Measurements from ENCODE around the gene ANTXR2. TPM values are rescaled to one million over a fixed set of nuclear protein-coding genes. Genes with fewer than 3 reads are reported as not detected.

The ANTXR2 gene
- total RNA-seq, 2 experiments from 2014 or later = 10.5 to 11.1 TPM

DNA sequence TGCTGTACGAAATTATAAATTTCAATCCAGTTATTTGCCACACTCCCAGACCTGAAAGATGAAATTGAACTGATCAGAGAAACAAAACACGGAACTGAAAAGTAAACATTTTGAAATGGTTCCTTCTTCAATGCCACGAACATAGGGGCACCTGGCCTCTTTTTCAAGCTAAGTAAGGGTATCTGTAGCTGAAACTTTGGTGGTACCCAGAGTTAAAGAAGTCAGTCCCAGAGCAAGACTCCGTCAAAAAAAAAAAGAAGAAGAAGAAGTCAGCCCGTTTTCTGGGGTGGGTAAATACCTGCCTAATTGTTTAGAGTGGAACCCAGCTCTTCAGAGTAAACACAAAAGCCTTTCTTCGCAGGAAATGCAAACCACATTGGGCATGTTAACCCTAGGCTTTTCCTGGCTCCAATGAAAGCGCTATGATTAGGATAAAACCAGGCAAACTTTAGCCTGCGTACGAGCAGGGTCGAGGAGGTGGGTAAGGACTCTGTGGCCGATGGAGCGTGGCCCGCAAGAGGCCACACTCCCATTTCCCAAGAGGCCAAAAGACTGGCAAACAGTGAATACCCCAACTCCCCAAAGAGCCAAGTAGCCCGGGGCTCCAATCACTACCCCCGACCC, 1.3 kb downstream of the ANTXR2 start:
- ChIA-PET POLR2A (interaction anchor here (1.0 to 1.5 kb wide), 2 partner anchors 47 to 83 kb away, joined by 3 read pairs; no protein-coding TSS in a partner anchor), CTCF (interaction anchor here (1.3 to 2.8 kb wide), 2 partner anchors 24 to 112 kb away, joined by 4 to 17 read pairs; no protein-coding TSS in a partner anchor)

DNA sequence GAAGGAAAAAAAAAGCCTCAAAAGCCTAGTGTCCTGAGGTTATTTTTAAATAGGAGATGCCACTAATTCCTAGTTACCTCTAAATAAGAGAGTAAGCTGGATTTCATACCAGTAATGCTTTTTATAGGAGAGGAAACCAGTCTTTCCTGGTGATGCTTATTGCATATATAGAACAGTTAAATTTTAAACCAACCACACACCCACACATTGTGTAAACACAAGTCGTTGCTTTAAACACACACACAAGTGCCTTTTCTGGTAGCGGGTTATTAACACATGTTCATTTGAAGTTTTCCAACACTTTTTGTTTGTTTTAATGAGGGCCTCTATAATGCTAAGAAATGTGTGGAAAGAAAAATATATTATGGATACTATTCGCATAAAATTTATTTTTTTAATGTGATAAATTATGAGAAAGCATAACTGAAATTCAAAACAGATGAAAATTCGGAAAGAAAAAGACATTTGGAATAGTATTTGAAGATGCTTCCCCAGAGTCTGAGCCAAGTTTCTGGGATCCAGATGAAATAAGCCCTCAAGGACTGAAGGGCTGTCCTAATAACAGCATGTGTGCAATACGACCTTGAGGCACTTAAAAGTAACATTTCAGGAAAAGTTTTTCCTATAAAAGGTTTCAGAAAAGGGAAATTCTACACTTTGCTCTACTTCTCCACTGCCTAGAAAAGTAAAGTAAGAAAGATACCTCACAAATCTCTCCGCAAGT, 2.0 kb downstream of the ANTXR2 start:
- CTCF ChIA-PET = no interaction called here

DNA sequence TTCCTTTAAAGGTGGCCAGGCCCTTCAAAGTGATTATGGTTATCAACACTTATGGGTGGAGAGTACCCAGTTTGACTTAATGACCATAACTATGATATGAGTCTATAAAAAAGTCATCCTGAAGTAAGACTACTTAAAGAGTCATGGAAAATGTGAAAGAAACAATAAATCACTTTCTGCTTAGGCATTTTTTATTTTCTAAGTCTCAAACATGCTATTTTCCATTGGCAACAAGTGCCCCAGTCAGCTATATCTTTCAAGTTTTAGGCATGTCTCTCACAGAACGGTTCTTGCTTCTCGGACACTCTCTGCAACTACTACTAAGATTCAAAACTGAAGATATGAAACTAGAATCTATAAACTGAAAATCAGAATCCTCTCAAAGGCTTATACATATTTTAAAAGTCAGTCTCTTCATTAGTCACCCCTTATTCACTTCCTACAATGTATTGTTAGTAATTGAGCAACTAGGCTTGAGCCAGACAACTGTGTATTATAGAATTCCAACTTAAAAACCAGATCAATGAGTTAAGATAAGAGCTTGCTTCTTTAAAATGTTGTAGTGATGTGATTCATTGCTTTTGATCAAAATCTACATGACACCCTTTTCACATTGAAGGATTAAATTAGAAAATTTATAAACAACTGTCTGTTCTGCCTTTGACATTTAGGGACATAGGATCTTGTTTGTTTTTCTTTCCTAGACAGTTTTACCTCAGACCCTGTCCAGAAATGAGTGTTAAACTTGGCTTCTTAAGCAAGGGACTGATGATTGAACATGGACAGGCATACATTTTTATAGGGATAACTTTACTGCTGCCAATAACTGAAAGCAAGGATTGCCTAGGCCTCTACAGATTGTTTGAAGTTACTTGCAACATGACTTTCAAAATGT, 2.9 kb downstream of the ANTXR2 start:
- CTCF ChIA-PET = no interaction called here
- POLR2A ChIA-PET = no interaction called here

More for the DNA sequence above, 2.0 kb downstream of the ANTXR2 start:
- POLR2A ChIA-PET = no interaction called here

DNA sequence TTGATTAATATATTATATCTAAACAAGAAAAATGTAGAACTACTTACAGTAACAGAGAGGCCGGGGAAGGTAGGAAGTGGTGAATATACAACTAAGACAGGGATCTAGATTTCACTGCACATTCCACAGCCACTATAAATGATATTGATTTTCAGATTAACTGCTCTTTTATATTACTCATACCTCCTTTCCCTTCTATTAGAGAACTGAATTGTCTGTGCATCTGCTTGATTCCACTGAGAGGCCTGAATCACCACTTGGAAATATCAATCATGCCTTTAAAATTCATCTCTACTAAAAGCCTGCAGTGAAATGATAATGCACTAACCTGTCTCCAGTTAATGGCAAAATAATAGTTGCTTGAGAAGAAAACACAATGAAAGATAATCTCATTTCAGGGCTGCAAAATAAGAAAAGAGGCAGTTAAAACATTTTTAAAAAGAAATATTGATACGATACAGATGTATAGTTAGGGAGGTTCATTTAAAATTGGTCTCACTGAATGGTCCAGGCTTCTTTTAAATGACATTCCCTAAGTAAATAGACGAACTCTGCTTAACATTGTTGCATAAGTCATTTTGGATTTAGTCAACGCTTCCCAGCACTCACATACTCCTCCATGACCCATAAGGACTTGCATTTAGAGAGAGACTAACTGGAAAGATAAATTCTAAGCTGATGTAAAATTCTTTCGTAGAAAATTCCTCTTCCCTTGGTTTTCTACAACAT, 3.8 kb downstream of the ANTXR2 start:
- POLR2A ChIA-PET = no interaction called here
- CTCF ChIA-PET = no interaction called here

DNA sequence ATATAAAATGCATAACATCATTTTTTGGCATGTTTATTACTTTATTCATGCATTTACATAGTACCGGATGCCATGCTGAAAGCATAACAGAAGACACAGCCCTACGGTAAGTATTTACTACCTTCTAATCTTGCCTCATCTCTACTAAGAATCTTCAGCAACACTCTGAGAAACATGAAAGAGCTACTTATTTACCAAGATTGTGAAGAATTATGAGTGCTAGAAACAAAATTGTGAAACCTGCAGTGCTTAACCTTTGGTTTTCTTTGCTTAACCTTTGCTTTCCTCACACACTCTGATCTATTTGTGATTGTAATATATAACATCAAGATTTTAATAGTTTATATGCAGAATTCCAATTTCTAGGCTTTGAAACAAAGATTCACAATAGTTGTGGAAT, 7.4 kb downstream of the ANTXR2 start:
- POLR2A ChIA-PET = interaction anchor here (0.6 kb wide), 1 partner anchor 80 kb away, joined by 3 read pairs; no protein-coding TSS in a partner anchor
- CTCF ChIA-PET = no interaction called here

DNA sequence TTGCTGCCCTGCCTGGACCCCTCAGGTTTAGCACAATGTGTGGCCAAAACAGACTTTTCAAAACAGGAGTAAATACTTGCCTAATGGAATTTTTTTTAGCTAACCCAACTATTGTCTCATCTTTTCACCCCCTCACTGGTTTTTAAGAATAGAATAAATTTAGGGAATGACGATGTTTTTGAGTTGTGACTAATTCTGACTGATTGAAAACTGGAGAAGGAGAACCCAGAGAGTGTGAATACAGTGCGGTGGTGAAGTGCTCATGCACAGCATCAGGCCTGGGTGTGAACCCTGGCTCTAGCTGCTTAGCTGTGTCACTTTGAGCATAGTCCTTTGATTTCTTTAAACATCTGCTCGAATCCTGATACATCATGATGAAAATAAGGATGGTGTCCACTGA, 10.5 kb downstream of the ANTXR2 start:
- POLR2A ChIA-PET = no interaction called here
- CTCF ChIA-PET = no interaction called here

DNA sequence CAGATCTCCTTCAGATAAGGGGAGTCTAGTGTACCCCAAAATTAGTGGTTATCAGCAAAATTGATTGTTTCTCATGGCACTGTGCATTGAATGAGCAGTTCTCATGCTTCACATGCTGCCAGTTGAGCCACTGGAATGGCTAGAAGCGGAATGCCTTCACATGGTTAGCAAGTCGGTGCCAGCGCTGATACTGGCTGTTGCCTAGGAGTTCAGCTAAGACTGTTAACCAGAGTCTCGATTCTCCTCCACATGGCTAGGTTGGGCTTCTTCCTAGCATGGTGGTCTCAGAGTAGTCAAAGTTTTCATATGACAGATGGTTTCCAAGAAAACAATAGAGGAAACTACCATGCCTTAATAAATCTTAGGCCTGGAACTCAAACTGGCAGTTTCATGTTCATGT, 12.2 kb downstream of the ANTXR2 start:
- ChIA-PET POLR2A (no interaction called here), CTCF (interaction anchor here (1.3 kb wide), 1 partner anchor 94 kb away, joined by 3 read pairs; no protein-coding TSS in a partner anchor)

DNA sequence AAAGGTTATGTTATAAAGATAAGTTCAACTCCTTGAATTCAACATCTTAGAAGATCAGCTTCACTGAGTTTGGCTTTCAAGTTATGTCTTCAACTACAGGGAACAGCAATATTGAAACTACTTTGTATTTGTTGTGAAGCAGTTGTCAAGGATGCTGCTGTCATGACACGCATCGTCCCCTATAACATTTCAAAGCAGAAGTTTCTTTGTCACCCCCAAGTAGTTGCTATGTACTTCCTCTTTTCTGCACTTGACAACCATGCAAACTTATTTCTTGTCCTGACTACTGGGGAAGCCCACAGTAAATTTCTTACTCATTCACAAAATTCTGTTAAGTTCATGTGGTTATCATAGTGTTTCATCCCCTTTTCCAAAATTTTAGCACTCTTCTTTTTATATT, 14.3 kb downstream of the ANTXR2 start:
- POLR2A ChIA-PET = interaction anchor here (0.7 kb wide), 1 partner anchor 14 kb away, joined by 4 read pairs; no protein-coding TSS in a partner anchor
- CTCF ChIA-PET = interaction anchor here (1.3 kb wide), 1 partner anchor 127 kb away, joined by 3 read pairs; no protein-coding TSS in a partner anchor

DNA sequence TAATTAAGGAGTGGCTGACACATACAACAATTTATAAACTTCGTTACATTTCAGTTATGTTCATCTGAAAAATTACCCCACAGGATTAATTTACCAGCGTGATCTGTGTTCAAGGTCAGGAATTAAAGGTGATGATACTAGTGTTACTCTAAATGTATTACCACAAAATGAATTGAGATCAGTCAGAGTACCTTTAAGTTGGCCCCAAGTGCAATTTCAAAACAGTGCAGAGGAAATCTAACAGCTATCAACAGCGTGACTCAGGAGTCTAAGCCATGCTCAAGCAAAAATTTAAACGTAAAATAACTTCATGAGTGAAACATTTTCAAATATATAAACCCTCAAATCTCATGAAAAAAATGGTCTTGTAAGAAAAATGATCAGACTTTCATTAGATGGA, 18.7 kb downstream of the ANTXR2 start:
- CTCF ChIA-PET = no interaction called here
- POLR2A ChIA-PET = no interaction called here

DNA sequence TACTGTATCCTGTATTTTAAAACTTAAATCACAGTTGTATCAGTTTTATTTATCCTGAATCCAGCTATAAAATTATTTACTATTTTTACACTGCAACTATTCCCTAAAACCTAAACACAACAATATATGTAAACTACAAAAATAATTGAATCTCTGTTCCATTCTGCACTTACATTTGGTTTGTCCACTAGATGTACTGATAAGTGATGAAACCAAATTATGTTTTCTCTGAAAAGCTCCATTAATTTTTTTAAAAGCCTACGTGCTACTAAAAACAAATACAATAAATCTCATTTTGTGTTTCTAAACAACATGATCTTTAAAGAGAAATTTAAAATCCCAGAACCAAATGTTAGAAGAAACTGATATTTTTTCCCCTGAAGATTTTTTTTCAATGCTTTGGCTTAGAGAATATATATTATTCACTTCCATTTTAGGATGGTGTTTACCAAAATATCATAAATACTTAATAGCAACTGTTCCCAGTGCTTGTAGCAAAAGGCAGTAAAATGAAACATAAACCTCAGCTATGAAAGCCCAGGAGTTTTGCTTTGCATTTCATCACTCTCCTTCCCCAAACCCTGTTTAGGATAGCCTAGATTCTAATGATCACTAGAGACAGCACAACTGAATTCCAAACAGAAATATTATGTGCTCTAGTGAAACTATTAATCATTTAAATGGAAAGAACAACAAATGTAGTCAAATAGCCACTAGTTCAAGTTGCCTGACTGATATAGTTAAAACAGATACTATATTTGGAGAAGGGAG, 19.7 kb downstream of the ANTXR2 start:
- ChIA-PET POLR2A (no interaction called here), CTCF (interaction anchor here (1.3 kb wide), 1 partner anchor 11 kb away, joined by 3 read pairs; no protein-coding TSS in a partner anchor)

DNA sequence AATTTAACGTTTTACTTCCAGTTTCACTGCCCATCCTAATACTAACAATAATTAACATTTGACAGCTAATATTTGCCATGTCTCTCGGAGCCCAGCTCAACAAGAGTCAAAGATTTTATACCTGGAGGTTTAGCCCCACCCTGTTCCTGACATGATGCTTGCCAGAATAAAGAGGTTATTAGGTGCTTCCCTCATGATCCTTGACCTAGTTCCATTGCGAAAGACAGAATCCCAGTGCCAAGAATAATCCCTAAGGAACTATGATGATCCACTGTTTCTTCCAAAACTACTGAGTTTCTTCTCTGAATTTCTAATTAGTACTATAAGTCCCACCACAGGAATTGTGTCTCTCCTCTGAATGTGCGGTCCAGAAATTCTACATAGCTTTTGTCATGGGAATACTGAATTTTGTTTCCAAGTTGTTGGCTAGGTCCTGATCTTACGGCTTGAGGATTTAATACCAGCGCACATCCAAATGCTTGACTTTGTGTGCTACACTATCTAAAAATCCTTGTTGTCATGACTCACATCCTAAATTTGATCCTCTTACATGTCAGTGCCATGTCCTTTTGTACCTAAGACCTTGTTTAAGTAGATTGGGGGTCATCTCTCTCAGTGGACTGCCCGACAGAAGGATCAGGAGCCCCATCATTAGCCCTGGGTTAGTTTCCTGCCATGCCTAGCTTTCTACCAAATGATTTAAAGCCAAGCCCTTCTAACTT, 23.1 kb downstream of the ANTXR2 start:
- ChIA-PET CTCF (interaction anchor here (1.0 kb wide), 1 partner anchor 133 kb away, joined by 3 read pairs; no protein-coding TSS in a partner anchor), POLR2A (no interaction called here)

DNA sequence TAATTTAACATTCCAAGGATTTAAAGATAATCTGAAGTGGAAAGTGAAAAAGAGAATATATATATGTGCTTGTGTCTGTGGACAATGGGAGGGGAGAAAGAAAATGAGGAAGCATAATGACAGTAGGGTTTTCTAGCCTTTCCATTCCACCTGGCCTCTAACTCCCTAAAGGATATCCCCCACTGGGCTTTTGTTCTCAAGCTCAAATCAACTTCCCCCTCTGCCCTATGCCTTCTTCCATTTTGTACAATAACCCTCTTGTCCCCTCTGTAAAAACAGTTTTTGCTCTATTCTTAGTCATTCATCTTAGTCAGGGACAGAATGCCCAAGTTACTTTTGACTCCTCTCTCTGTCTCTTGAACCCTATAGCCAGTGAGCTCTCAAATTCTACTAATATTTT, 23.6 kb downstream of the ANTXR2 start:
- CTCF ChIA-PET = interaction anchor here (1.0 kb wide), 1 partner anchor 134 kb away, joined by 3 read pairs; no protein-coding TSS in a partner anchor
- POLR2A ChIA-PET = no interaction called here

DNA sequence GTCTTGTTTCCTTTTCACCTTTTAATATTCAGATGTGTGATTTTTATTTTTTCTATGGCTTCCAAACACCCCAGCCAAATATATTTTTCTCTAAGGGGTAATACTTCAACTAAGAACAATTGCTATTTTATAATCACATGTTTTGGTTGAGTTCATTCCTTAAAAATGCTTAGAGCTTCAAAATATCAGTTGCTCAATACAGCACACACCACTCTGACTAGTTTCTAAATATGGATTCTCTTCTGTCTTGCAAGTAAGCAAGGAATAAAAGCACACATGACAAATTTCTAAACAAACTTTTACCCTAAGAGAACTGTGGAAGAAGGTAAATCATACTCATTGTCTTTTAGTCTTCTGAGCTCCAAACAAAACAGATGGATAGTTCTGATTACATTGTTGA, 27.2 kb downstream of the ANTXR2 start:
- CTCF ChIA-PET = no interaction called here
- POLR2A ChIA-PET = no interaction called here

DNA sequence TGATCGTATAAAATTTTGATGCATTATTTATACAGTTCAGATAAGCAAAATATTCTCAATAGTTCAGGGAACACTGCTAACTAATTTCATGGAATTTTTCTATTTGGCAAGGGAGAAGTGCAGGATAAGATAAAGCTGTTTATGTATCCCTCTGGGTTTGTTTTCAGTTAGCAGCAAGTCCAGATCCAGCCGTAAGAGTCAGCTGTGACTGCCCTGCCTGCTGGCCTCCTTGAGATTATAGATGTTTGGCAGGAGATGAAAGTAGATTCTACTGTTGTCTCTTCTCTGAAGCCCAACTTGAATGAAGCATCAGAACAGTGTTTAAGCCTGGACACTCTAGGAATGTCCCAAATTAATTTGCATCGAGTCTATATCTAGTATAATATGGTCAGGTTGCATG, 29.5 kb downstream of the ANTXR2 start:
- CTCF ChIA-PET = no interaction called here

DNA sequence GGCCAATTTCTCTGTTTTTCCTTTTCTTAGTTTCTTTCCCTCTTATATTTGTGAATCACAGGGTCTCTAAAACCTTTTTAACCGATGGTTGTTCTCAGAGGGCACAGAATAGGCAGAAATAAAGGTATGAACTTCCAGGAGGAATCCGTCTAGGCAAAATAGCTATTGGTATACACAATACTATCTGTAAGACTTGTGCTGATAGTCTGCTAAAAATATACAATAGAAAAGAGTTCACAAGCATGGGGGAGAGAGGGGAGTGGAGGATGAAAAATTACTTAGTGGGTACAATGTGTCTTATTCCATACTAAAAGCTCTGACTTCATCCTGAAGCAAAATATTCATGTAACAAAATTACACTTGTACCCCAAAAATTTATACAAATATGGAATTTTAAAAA, 30.2 kb downstream of the ANTXR2 start:
- POLR2A ChIA-PET = no interaction called here
- CTCF ChIA-PET = no interaction called here

More for the DNA sequence above, 29.5 kb downstream of the ANTXR2 start:
- POLR2A ChIA-PET = no interaction called here

DNA sequence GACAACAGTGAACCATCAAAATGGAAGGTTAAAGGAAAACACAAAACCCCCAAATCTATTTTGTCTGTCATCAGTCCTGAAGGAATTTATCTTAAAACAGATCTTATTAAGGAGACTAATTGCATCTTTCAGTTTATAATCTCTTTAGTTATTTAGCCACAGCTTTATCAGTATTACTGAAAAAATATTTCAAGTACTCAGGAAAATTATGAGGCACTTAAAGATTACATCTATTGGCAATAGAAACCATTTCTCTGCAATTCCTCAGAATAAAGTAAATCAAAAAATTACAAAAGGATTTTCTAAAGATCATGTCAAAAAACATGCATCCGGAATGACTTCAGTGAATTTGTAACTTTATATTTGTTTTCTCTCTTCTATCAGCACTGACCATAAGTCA, 35.2 kb downstream of the ANTXR2 start:
- POLR2A ChIA-PET = no interaction called here
- CTCF ChIA-PET = no interaction called here

DNA sequence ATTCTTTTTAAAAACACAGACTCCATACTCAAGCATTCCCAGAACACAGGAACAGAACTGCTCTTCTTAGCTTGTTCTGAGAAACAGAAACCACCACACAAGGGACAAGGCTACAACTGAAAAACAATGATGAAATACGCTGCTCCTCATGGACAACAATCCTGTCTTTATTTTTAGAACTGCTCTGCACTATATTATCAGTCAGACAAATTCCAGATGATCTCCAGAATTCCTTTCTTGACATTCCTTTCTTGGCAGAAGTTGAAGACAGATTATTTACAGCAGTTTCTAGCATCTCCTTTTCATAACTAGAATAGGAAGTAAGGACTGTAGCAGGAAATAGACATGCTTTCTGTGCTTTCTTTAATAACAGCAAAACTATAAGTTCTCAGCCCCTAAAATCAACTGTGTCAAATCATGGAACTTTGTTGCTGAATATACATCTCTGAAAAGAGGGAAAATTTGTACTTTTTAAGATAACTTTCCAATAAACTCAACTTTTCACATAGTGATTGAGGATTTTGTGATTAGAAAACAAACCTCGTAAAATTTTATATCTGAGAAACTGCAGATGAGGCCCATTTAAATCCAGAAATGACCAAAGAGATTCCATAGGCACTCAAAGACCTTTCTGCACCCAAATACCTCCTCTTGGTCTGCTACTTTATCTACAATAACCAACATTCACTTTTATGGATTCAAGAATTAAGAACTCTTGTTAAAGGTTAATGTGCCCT, 35.9 kb downstream of the ANTXR2 start:
- ChIA-PET POLR2A (no interaction called here), CTCF (no interaction called here)

DNA sequence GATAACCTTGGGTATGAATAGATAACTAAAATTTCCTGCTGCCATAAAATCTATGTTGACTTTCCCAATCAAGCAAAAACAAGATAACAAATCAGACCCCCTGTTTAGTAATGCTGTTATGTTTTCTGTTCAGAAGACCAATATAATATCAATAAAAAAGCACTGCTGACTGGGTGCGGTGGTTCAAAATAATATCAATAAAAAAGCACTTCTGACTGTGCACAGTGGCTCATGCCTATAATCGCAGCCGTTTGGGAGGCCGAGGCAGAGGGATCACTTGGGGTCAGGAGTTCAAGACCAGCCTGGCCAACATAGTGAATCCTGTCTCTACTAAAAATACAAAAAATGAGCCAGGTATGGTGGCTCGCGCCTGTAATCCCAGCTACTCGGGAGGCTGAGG, 36.7 kb downstream of the ANTXR2 start:
- ChIA-PET POLR2A (no interaction called here), CTCF (no interaction called here)

All from activated CD8-positive, alpha-beta memory T cell treated with anti-CD3 and anti-CD28 coated beads for 36 hours (primary cell).